ENCODE results near the gene CLIC5. TPM values are rescaled to one million over a fixed set of nuclear protein-coding genes. Genes with fewer than 3 reads are reported as not detected.

CLIC5 gene
- total and polyA plus RNA-seq, 5 donors from 2014 or later: 0.76 to 4.7 (median 2.3) TPM

- H3K9me3 Mint-ChIP-seq: peaks cover 0 to 2% (median 0%) of the 10 kb centered on the region in 7 donors
- Histone ChIP-seq H3K27ac (ENCODE audit: insufficient read depth, low read length, poor library complexity, severe bottlenecking) (no peak overlapping the region), H3K4me3 (ENCODE audit: low read depth, low read length) (no peak overlapping the region), H3K4me1 (ENCODE audit: control insufficient read depth, insufficient read depth, low read length, poor library complexity, severe bottlenecking) (no peaks in the 10 kb centered on the region), H3K36me3 (ENCODE audit: control insufficient read depth, insufficient read depth, low read length) (no peaks in the 10 kb centered on the region), H3K9me3 (ENCODE audit: control insufficient read depth in 2 of 2, low read length in 2 of 2) (no peaks in the 10 kb centered on the region), H3K27me3 (ENCODE audit: control insufficient read depth, insufficient read depth, low read length) (peaks cover 2% of the 10 kb centered on the region)
- DNase-seq: no peak
- H3K27ac Mint-ChIP-seq: no peak overlapping the region
- no peak overlapping the region for H3K4me3 Mint-ChIP-seq
- no peaks in the 10 kb centered on the region for H3K4me1 Mint-ChIP-seq
- peaks cover 15% of the 10 kb centered on the region for H3K27me3 Mint-ChIP-seq
- H3K36me3 Mint-ChIP-seq: no peaks in the 10 kb centered on the region
- no peak for ATAC-seq (ENCODE audit: low read depth in 2 of 2)
Measured at GRCh38 chr6:45981046-45981445, 34.6 kb downstream of the CLIC5 start.

DNA sequence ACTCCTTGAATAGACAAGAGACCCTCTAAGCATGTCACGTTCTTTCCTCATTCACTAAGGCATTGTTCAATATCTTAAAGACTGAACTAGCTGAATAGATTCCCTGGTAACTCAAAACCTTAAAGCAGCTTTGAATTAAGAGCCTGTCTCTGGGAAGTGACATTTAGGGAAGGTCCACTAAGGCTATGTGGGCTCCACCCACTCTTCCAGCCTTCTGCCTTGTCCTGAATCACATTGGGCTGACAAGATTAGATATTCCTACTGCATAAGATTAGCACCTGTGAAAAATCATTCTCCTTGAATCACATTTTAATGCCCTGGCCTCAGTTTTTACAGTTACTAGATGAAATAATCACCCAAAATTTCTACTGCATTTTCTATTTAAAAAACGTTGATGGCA, 36.3 kb downstream of the CLIC5 start:
- Mint-ChIP-seq H3K36me3 (no peaks in the 10 kb centered on the region), H3K27me3 (peaks cover 19% of the 10 kb centered on the region), H3K27ac (no peak overlapping the region), H3K9me3 (peaks cover 0 to 6% (median 0%) of the 10 kb centered on the region in 7 donors), H3K4me1 (no peaks in the 10 kb centered on the region), H3K4me3 (no peak overlapping the region)
- Histone ChIP-seq H3K4me1 (ENCODE audit: control insufficient read depth, insufficient read depth, low read length, poor library complexity, severe bottlenecking) (no peaks in the 10 kb centered on the region), H3K27ac (ENCODE audit: insufficient read depth, low read length, poor library complexity, severe bottlenecking) (no peak overlapping the region), H3K27me3 (ENCODE audit: control insufficient read depth, insufficient read depth, low read length) (peaks cover 5% of the 10 kb centered on the region), H3K9me3 (ENCODE audit: control insufficient read depth in 2 of 2, low read length in 2 of 2) (no peaks in the 10 kb centered on the region), H3K36me3 (ENCODE audit: control insufficient read depth, insufficient read depth, low read length) (no peaks in the 10 kb centered on the region), H3K4me3 (ENCODE audit: low read depth, low read length) (no peak overlapping the region)
- ATAC-seq (ENCODE audit: low read depth in 2 of 2): no peak
- DNase-seq: no peak

DNA sequence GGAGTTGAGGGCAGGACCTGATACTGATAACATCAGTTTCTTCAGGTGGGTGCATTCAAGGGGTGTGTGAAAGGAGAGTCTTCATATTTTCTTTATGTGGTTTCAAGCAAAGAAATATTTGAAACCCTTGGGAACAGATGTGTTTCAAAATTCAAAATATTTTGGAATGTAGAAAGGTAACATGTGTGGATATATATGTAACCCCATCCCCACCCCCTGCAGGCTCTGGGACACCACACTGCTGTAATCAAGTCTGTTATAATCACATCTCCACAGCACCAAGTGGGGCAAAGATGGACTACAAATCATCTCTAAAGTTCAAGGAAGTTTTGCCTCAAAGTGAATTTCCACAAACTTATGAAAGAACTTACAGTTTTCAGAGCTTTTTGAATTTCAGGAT, 41.1 kb downstream of the CLIC5 start:
- H3K27ac Mint-ChIP-seq: no peak overlapping the region
- H3K36me3 Mint-ChIP-seq: no peaks in the 10 kb centered on the region
- no peak overlapping the region for H3K4me3 Mint-ChIP-seq
- Histone ChIP-seq H3K36me3 (ENCODE audit: control insufficient read depth, insufficient read depth, low read length) (no peaks in the 10 kb centered on the region), H3K27ac (ENCODE audit: insufficient read depth, low read length, poor library complexity, severe bottlenecking) (no peak overlapping the region), H3K4me3 (ENCODE audit: low read depth, low read length) (no peak overlapping the region), H3K9me3 (ENCODE audit: control insufficient read depth in 2 of 2, low read length in 2 of 2) (no peaks in the 10 kb centered on the region), H3K27me3 (ENCODE audit: control insufficient read depth, insufficient read depth, low read length) (peaks cover 7% of the 10 kb centered on the region), H3K4me1 (ENCODE audit: control insufficient read depth, insufficient read depth, low read length, poor library complexity, severe bottlenecking) (no peaks in the 10 kb centered on the region)
- no peak for DNase-seq
- H3K9me3 Mint-ChIP-seq: peaks cover 0 to 7% (median 0%) of the 10 kb centered on the region in 7 donors
- no peak for ATAC-seq (ENCODE audit: low read depth in 2 of 2)
- no peaks in the 10 kb centered on the region for H3K4me1 Mint-ChIP-seq
- H3K27me3 Mint-ChIP-seq: peaks cover 11% of the 10 kb centered on the region

- Mint-ChIP-seq H3K27ac (no peak overlapping the region), H3K9me3 (peaks cover 0 to 7% (median 0%) of the 10 kb centered on the region in 7 donors), H3K27me3 (peaks cover 6% of the 10 kb centered on the region), H3K4me1 (no peaks in the 10 kb centered on the region), H3K4me3 (no peak overlapping the region), H3K36me3 (no peaks in the 10 kb centered on the region)
- Histone ChIP-seq H3K4me3 (ENCODE audit: low read depth, low read length) (no peak overlapping the region), H3K27me3 (ENCODE audit: control insufficient read depth, insufficient read depth, low read length) (peaks cover 5% of the 10 kb centered on the region), H3K27ac (ENCODE audit: insufficient read depth, low read length, poor library complexity, severe bottlenecking) (no peak overlapping the region), H3K9me3 (ENCODE audit: control insufficient read depth in 2 of 2, low read length in 2 of 2) (no peaks in the 10 kb centered on the region), H3K36me3 (ENCODE audit: control insufficient read depth, insufficient read depth, low read length) (no peaks in the 10 kb centered on the region), H3K4me1 (ENCODE audit: control insufficient read depth, insufficient read depth, low read length, poor library complexity, severe bottlenecking) (no peaks in the 10 kb centered on the region)
- no peak for ATAC-seq (ENCODE audit: low read depth in 2 of 2)
- no peak for DNase-seq
Measured at GRCh38 chr6:45972795-45973503, 42.7 kb downstream of the CLIC5 start.

DNA sequence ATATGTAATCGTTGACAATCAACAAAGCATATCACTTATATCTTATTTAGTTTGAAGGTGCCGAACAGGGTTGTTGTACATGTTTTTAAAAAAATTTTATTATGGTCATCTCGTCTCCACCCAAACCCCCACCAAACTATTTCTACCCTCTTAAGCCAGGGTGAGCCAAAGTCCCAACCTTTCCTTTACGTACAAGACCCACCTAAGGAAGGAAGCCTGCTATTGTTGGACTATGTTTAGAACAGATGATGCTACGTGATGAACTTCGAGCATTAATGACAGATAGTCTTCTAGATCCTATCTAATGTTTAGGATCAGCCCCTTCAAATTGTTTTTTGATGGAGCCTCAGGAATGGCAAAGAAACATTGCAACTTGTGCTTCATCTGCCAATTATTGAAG, 44.4 kb downstream of the CLIC5 start:
- H3K9me3 Mint-ChIP-seq: peaks cover 0 to 7% (median 0%) of the 10 kb centered on the region in 7 donors
- no peak overlapping the region for H3K4me3 Mint-ChIP-seq
- H3K36me3 Mint-ChIP-seq: no peaks in the 10 kb centered on the region
- no peak for DNase-seq
- no peaks in the 10 kb centered on the region for H3K4me1 Mint-ChIP-seq
- H3K27ac Mint-ChIP-seq: no peak overlapping the region
- H3K9me3 ChIP-seq (ENCODE audit: control insufficient read depth in 2 of 2, low read length in 2 of 2): no peaks in the 10 kb centered on the region
- H3K27me3 Mint-ChIP-seq: peaks cover 10% of the 10 kb centered on the region
- no peak overlapping the region for H3K4me3 ChIP-seq (ENCODE audit: low read depth, low read length)
- ATAC-seq (ENCODE audit: low read depth in 2 of 2): no peak
- peaks cover 5% of the 10 kb centered on the region for H3K27me3 ChIP-seq (ENCODE audit: control insufficient read depth, insufficient read depth, low read length)
- no peaks in the 10 kb centered on the region for H3K36me3 ChIP-seq (ENCODE audit: control insufficient read depth, insufficient read depth, low read length)
- no peak overlapping the region for H3K27ac ChIP-seq (ENCODE audit: insufficient read depth, low read length, poor library complexity, severe bottlenecking)
- H3K4me1 ChIP-seq (ENCODE audit: control insufficient read depth, insufficient read depth, low read length, poor library complexity, severe bottlenecking): no peaks in the 10 kb centered on the region

- H3K4me1 Mint-ChIP-seq: no peaks in the 10 kb centered on the region
- no peak for ATAC-seq (ENCODE audit: low read depth in 2 of 2)
- no peak overlapping the region for H3K4me3 Mint-ChIP-seq
- peak overlapping the region in 1 of 3 donors; percentile 15 for H3K27ac Mint-ChIP-seq
- no peak for DNase-seq
- Histone ChIP-seq H3K4me1 (ENCODE audit: control insufficient read depth, insufficient read depth, low read length, poor library complexity, severe bottlenecking) (no peaks in the 10 kb centered on the region), H3K27ac (ENCODE audit: insufficient read depth, low read length, poor library complexity, severe bottlenecking) (no peak overlapping the region), H3K27me3 (ENCODE audit: control insufficient read depth, insufficient read depth, low read length) (peaks cover 4% of the 10 kb centered on the region), H3K36me3 (ENCODE audit: control insufficient read depth, insufficient read depth, low read length) (no peaks in the 10 kb centered on the region), H3K4me3 (ENCODE audit: low read depth, low read length) (no peak overlapping the region), H3K9me3 (ENCODE audit: control insufficient read depth in 2 of 2, low read length in 2 of 2) (no peaks in the 10 kb centered on the region)
- peaks cover 0 to 7% (median 2%) of the 10 kb centered on the region in 7 donors for H3K9me3 Mint-ChIP-seq
- peaks cover 15% of the 10 kb centered on the region for H3K27me3 Mint-ChIP-seq
- no peaks in the 10 kb centered on the region for H3K36me3 Mint-ChIP-seq
Measured at GRCh38 chr6:45970326-45970725, 45.3 kb downstream of the CLIC5 start.

DNA sequence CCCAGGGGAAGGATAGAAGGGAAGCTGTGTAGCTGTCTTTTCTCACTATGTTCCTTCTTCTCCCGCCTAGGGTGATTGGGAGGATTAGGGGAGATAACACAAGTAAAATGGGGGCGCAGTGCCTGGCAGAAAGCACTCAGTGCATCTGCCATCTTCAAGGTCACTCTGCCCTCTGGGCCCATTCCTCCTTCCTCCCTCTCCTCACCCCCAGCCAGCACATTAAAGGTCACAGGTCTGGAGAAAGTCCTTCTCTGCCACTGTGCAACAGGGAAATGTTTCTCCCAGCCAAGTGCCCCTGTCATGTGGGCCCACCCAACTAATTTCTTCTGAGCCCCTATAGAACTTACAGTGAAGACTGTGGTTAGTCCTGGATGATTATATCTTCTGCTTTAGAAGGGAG, 45.8 kb downstream of the CLIC5 start:
- H3K36me3 Mint-ChIP-seq: no peaks in the 10 kb centered on the region
- Histone ChIP-seq H3K27ac (ENCODE audit: insufficient read depth, low read length, poor library complexity, severe bottlenecking) (no peak overlapping the region), H3K36me3 (ENCODE audit: control insufficient read depth, insufficient read depth, low read length) (no peaks in the 10 kb centered on the region), H3K9me3 (ENCODE audit: control insufficient read depth in 2 of 2, low read length in 2 of 2) (no peaks in the 10 kb centered on the region), H3K27me3 (ENCODE audit: control insufficient read depth, insufficient read depth, low read length) (peaks cover 2% of the 10 kb centered on the region), H3K4me1 (ENCODE audit: control insufficient read depth, insufficient read depth, low read length, poor library complexity, severe bottlenecking) (no peaks in the 10 kb centered on the region), H3K4me3 (ENCODE audit: low read depth, low read length) (no peak overlapping the region)
- no peak overlapping the region for H3K4me3 Mint-ChIP-seq
- no peak for DNase-seq
- peaks cover 0 to 6% (median 3%) of the 10 kb centered on the region in 7 donors for H3K9me3 Mint-ChIP-seq
- peaks cover 12% of the 10 kb centered on the region for H3K27me3 Mint-ChIP-seq
- ATAC-seq (ENCODE audit: low read depth in 2 of 2): no peak
- no peak overlapping the region for H3K27ac Mint-ChIP-seq
- no peaks in the 10 kb centered on the region for H3K4me1 Mint-ChIP-seq

DNA sequence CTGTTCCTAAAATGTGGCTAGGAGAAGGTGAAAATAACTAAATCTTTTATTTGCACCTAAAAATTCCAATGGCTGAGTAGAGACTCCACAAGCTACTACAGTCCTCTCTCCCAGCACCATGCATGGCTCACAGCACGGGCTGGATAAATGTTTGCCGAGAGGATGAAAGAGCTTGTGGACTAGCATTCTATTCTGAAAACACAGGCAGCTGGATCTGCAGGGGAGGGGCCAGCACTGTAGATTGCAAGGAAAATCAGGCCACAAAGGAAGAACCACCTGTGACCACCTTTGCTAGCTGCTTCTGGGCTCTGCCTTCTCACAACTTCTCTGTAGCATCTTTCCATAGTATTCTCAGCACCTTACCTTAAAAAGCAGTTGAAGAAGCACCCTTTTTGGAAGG, 46.6 kb downstream of the CLIC5 start:
- Mint-ChIP-seq H3K4me1 (no peaks in the 10 kb centered on the region), H3K9me3 (peaks cover 0 to 7% (median 3%) of the 10 kb centered on the region in 7 donors), H3K4me3 (no peak overlapping the region), H3K27me3 (peaks cover 12% of the 10 kb centered on the region), H3K36me3 (no peaks in the 10 kb centered on the region), H3K27ac (no peak overlapping the region)
- Histone ChIP-seq H3K27me3 (ENCODE audit: control insufficient read depth, insufficient read depth, low read length) (peaks cover 2% of the 10 kb centered on the region), H3K4me1 (ENCODE audit: control insufficient read depth, insufficient read depth, low read length, poor library complexity, severe bottlenecking) (no peaks in the 10 kb centered on the region), H3K27ac (ENCODE audit: insufficient read depth, low read length, poor library complexity, severe bottlenecking) (no peak overlapping the region), H3K9me3 (ENCODE audit: control insufficient read depth in 2 of 2, low read length in 2 of 2) (peaks cover 0 to 4% of the 10 kb centered on the region in 2 experiments), H3K36me3 (ENCODE audit: control insufficient read depth, insufficient read depth, low read length) (no peaks in the 10 kb centered on the region), H3K4me3 (ENCODE audit: low read depth, low read length) (no peak overlapping the region)
- DNase-seq (no peak), ATAC-seq (ENCODE audit: low read depth in 2 of 2) (no peak)

Measured in CD4-positive, CD25-positive, alpha-beta regulatory T cell (primary cell).